ENCODE results near the gene MCRIP2. TPM values are rescaled to one million over a fixed set of nuclear protein-coding genes. Genes with fewer than 3 reads are reported as not detected.

Gene MCRIP2
- total RNA-seq, 4 donors from 2014 or later: 2.6 to 62.0 (median 17.0) TPM

- intact Hi-C loops (cut with DNase I; ENCODE audit: low total_unique reads): no loop called here
- peak; percentile 88 to 93 for DNase-seq
- H3K36me3 ChIP-seq: no peaks in the 10 kb centered on the region
- peak overlapping the region; percentile 72 to 85 for H3K4me3 ChIP-seq
- H3K27ac ChIP-seq: peak overlapping the region; percentile 98 to 99
- H3K4me1 ChIP-seq: peaks cover 0 to 6% of the 10 kb centered on the region in 2 donors
- TF ChIP-seq POLR2A (IDR thresholded peaks at IDR 0.05): no peak
- TF ChIP-seq CTCF (IDR thresholded peaks at IDR 0.05): no peak
- H3K27me3 ChIP-seq: no peaks in the 10 kb centered on the region
- no peaks in the 10 kb centered on the region for H3K9me3 ChIP-seq
Observed at GRCh38 chr16:637081-638018, 4.3 kb upstream of the MCRIP2 start.

- no peak overlapping the region for H3K27ac ChIP-seq
- peaks cover 0 to 6% of the 10 kb centered on the region in 2 donors for H3K4me1 ChIP-seq
- TF ChIP-seq CTCF (IDR thresholded peaks at IDR 0.05) (no peak), POLR2A (IDR thresholded peaks at IDR 0.05) (no peak)
- intact Hi-C loops (cut with DNase I; ENCODE audit: low total_unique reads): no loop called here
- H3K4me3 ChIP-seq: no peak overlapping the region
- H3K36me3 ChIP-seq: no peaks in the 10 kb centered on the region
- no peaks in the 10 kb centered on the region for H3K27me3 ChIP-seq
- no peaks in the 10 kb centered on the region for H3K9me3 ChIP-seq
- no peak for DNase-seq
Observed at GRCh38 chr16:638034-638543, 3.5 kb upstream of the MCRIP2 start.

- Histone ChIP-seq H3K9me3 (no peaks in the 10 kb centered on the region), H3K4me3 (no peak overlapping the region), H3K4me1 (peaks cover 0 to 6% of the 10 kb centered on the region in 2 donors), H3K27ac (no peak overlapping the region), H3K36me3 (no peaks in the 10 kb centered on the region), H3K27me3 (no peaks in the 10 kb centered on the region)
- intact Hi-C loops (cut with DNase I; ENCODE audit: low total_unique reads): no loop called here
- DNase-seq: no peak
- TF ChIP-seq CTCF (IDR thresholded peaks at IDR 0.05) (no peak), POLR2A (IDR thresholded peaks at IDR 0.05) (no peak)
Observed at GRCh38 chr16:638836-639235, 2.8 kb upstream of the MCRIP2 start.

- no peaks in the 10 kb centered on the region for H3K27me3 ChIP-seq
- peak overlapping the region; percentile 48 to 84 for H3K27ac ChIP-seq
- TF ChIP-seq POLR2A (IDR thresholded peaks at IDR 0.05) (no peak), CTCF (IDR thresholded peaks at IDR 0.05) (no peak)
- H3K36me3 ChIP-seq: no peaks in the 10 kb centered on the region
- H3K4me3 ChIP-seq: no peak overlapping the region
- DNase-seq: no peak
- intact Hi-C loops (cut with DNase I; ENCODE audit: low total_unique reads): no loop called here
- peaks cover 0 to 6% of the 10 kb centered on the region in 2 donors for H3K4me1 ChIP-seq
- no peaks in the 10 kb centered on the region for H3K9me3 ChIP-seq
Observed at GRCh38 chr16:640614-641013, 1.0 kb upstream of the MCRIP2 start.
